K562 (cell line): ENCODE data around the gene TMEM161B. TPM values are rescaled to one million over a fixed set of nuclear protein-coding genes. Genes with fewer than 3 reads are reported as not detected.

ENCODE experiments used
- CHD7 ChIP-seq: fragments of 200-600 bp; sonication (generic); IDR thresholded peaks from one replicate; pipeline ENCODE4 v1.6.1; 2012; ENCODE audit warnings: mild to moderate bottlenecking, low read depth, low read length, inconsistent platforms
- EP400 ChIP-seq: fragments of 450-650 bp; IDR thresholded peaks from 2 replicates; pipeline ENCODE4 v1.6.1; 2017; ENCODE audit warnings: antibody characterized with exemption, mild to moderate bottlenecking, moderate library complexity
- FIP1L1 ChIP-seq: fragments of 200-400 bp; formaldehyde crosslinking; IDR thresholded peaks from 2 replicates; pipeline ENCODE4 v1.6.1; 2018; ENCODE audit warnings: mild to moderate bottlenecking, low read depth, low read length; ENCODE audit not compliant: poor library complexity, severe bottlenecking
- FOXP1 ChIP-seq: sonication (generic); formaldehyde crosslinking; IDR thresholded peaks from 2 replicates; pipeline ENCODE4 v1.8.0; 2022; ENCODE audit warnings: mild to moderate bottlenecking, missing genetic modification reagents
- JUNB ChIP-seq: fragments of 450-650 bp; formaldehyde crosslinking; conservative IDR thresholded peaks from 2 replicates; pipeline ENCODE4 v1.4.0; 2020; ENCODE audit warnings: mild to moderate bottlenecking
- MYC ChIP-seq, 2 experiments: fragments of 250-450 bp in 1 of 2; sonication (Bioruptor Pico) in 1 of 2; IDR thresholded peaks; 2 replicates each; pipeline versions ENCODE4 v1.5.1 to v1.6.1; 2012 to 2021; ENCODE audit warnings: low read depth in 2 of 2, borderline replicate concordance in 1 of 2, improper control_type of control experiment in 1 of 2, low read length in 1 of 2, mild to moderate bottlenecking in 1 of 2, moderate library complexity in 1 of 2
- SMARCE1 ChIP-seq: fragments of 450-650 bp; IDR thresholded peaks from 2 replicates; pipeline ENCODE4 v1.7.1; 2016; ENCODE audit warnings: mild to moderate bottlenecking
- THRB ChIP-seq: fragments of 450-650 bp; formaldehyde crosslinking; conservative IDR thresholded peaks from 2 replicates; pipeline ENCODE4 v1.4.0; 2022; ENCODE audit warnings: mild to moderate bottlenecking, missing genetic modification characterization
- ZNF217 ChIP-seq: sonication (generic); formaldehyde crosslinking; IDR thresholded peaks from 2 replicates; pipeline ENCODE4 v1.8.0; 2022; ENCODE audit warnings: mild to moderate bottlenecking, missing genetic modification reagents
- ZNF23 ChIP-seq: fragments of 250-450 bp; sonication (Bioruptor Pico); IDR thresholded peaks from 2 replicates; pipeline ENCODE4 v1.4.0; 2020; ENCODE audit warnings: mild to moderate bottlenecking
- ZNF280A ChIP-seq: fragments of 450-650 bp; IDR thresholded peaks from 2 replicates; pipeline ENCODE4 v1.6.1; 2018; ENCODE audit warnings: mild to moderate bottlenecking, low read depth; ENCODE audit not compliant: partially characterized antibody
- ZNF589 ChIP-seq: fragments of 200-800 bp; sonication (Bioruptor generic); IDR thresholded peaks from 2 replicates; pipeline ENCODE4 v1.6.1; 2016; ENCODE audit warnings: low read depth, missing genetic modification characterization, missing compliant biosample characterization
- polyA plus RNA-seq, 8 experiments: library from polyadenylated mRNA; depleted of rRNA in 4 of 8; stranded (reverse) in 5 of 8; unstranded in 3 of 8; fragments of >200 nt; fragmentation: Nextera tagmentation in 2 of 8; fragmentation: Illumina TruSeq in 1 of 8; extraction: Ambion mirVana in 2 of 8; extraction: Trizol in 1 of 8; gene quantifications; 2 replicates each; pipeline versions ENCODE4 v1.2.1 to v1.2.3, GENCODE V29; 2011 to 2014; ENCODE audit warnings: inconsistent platforms in 1 of 8, missing spikeins in 1 of 8
- total RNA-seq, 7 experiments: library from RNA; depleted of rRNA in 6 of 7; stranded (reverse); fragments of >200 nt in 6 of 7; fragmentation: Illumina TruSeq in 2 of 7; extraction: Trizol in 2 of 7; gene quantifications; 2 replicates each; pipeline versions ENCODE4 v1.2.1 to v1.2.3, GENCODE V29; 2011 to 2021; ENCODE audit warnings: low replicate concordance in 1 of 7

The TMEM161B gene
- total and polyA plus RNA-seq, 9 of the 15 experiments (the other 6 are each of a cell fraction or from before 2014, with no cell fraction given): 18.9 to 57.1 (median 40.6) TPM

- TF ChIP-seq CHD7 (no peak), JUNB (CRISPR knock-in tag) (no peak), ZNF280A (peak; percentile 63), MYC (IDR thresholded peaks at IDR 0.05; ENCODE audit: low read depth, low read length) (no peak), MYC (CRISPR knock-in tag; IDR thresholded peaks at IDR 0.05; ENCODE audit: borderline replicate concordance, low read depth) (no peak), EP400 (no peak), FOXP1 (CRISPR knock-in tag) (no peak), THRB (CRISPR knock-in tag) (no peak), ZNF23 (no peak), SMARCE1 (no peak), ZNF589 (CRISPR knock-in tag) (no peak), ZNF217 (no peak), FIP1L1 (no peak)
These were observed 80.0 kb downstream of the TMEM161B start (continued) for GRCh38 chr5:88188458-88189132.
